ENCODE data around the gene CCL25.

CCL25 gene

GRCh38 chr19:8081569-8082550 lies 29.3 kb downstream of the CCL25 start:
- DNase-seq (ENCODE audit: low spot score): no peak
- TF ChIP-seq, protein P1, sequence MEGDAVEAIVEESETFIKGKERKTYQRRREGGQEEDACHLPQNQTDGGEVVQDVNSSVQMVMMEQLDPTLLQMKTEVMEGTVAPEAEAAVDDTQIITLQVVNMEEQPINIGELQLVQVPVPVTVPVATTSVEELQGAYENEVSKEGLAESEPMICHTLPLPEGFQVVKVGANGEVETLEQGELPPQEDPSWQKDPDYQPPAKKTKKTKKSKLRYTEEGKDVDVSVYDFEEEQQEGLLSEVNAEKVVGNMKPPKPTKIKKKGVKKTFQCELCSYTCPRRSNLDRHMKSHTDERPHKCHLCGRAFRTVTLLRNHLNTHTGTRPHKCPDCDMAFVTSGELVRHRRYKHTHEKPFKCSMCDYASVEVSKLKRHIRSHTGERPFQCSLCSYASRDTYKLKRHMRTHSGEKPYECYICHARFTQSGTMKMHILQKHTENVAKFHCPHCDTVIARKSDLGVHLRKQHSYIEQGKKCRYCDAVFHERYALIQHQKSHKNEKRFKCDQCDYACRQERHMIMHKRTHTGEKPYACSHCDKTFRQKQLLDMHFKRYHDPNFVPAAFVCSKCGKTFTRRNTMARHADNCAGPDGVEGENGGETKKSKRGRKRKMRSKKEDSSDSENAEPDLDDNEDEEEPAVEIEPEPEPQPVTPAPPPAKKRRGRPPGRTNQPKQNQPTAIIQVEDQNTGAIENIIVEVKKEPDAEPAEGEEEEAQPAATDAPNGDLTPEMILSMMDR (IDR thresholded peaks at IDR 0.05; ENCODE audit: extremely low read depth, missing control alignments): no peak

- DNase-seq (ENCODE audit: low spot score): no peak
- TF ChIP-seq, protein P1 (IDR thresholded peaks at IDR 0.05; ENCODE audit: extremely low read depth, missing control alignments): no peak
Measured at GRCh38 chr19:8083141-8083540, 30.6 kb downstream of the CCL25 start.

GRCh38 chr19:8084152-8084551 lies 31.6 kb downstream of the CCL25 start:
- TF ChIP-seq, protein P1 (IDR thresholded peaks at IDR 0.05; ENCODE audit: extremely low read depth, missing control alignments): no peak
- no peak for DNase-seq (ENCODE audit: low spot score)

GRCh38 chr19:8085598-8086408 lies 33.2 kb downstream of the CCL25 start:
- DNase-seq (ENCODE audit: low spot score): no peak
- TF ChIP-seq, protein P1 (IDR thresholded peaks at IDR 0.05; ENCODE audit: extremely low read depth, missing control alignments): no peak

- TF ChIP-seq, protein P1 (IDR thresholded peaks at IDR 0.05; ENCODE audit: extremely low read depth, missing control alignments): no peak
- no peak for DNase-seq (ENCODE audit: low spot score)
Measured at GRCh38 chr19:8086849-8087248, 34.3 kb downstream of the CCL25 start.

DNA sequence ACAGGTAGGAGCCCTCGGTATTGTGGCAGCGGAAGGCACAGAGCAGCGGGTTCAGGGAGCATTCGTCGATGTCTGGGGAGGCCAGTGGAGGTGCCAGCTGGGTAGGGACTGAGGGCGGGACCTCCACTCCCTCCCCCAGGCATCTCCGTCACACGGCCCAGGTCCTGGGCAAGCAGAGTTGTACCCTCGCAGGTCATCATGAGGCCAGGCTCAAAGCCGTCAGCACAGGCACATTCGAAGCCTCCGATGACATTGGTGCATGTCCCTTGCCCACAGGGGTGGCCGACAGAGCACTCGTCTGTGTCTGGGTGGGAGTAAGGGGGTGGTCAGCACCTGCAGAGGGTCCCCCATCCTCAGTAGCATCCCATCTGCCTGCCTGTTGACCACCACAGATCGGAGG lies 35.3 kb downstream of the CCL25 start:
- no peak for DNase-seq (ENCODE audit: low spot score)
- TF ChIP-seq, protein P1 (IDR thresholded peaks at IDR 0.05; ENCODE audit: extremely low read depth, missing control alignments): no peak
